Stimulated activated CD8-positive, alpha-beta memory T cell treated with anti-CD3 and anti-CD28 coated beads, Interleukin-2, amount 100 ng/mL, for 48 hours (primary cell): ENCODE data around the gene C1orf115.
A peak's percentile ranks its signal among the peaks of the same experiment; 100 is the strongest.
"Not testable (repeated sequence)": the region's sequence is repeated elsewhere in the genome, so short reads cannot be mapped to it uniquely, and the experiment has no call there.

Experiments
- DNase-seq, 2 donors: peaks; one replicate each; pipeline ENCODE4 v3.0.0-alpha.2; 2020; ENCODE audit warnings: low read depth in 2 of 2

Gene C1orf115

DNA sequence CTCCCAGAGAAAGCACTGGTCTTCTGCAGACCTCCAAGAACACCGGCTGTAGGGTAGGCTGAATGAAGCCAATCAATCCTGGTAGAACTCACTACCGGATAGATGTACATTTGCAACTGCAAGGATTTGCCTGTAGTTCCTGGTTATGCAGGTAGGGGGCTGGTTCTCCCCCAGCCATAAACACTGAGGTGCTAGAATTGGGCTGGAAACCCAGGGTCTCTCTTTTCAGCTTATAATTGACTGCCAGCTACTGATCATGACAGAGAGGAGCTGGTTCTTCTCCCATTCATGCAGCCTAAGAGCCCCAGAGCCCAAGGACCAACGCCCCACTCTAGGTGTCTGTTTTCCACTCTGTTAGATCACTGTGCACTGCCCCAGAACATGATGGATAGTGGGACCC is 36.5 kb downstream of the C1orf115 start:
- DNase-seq, result no peak

DNA sequence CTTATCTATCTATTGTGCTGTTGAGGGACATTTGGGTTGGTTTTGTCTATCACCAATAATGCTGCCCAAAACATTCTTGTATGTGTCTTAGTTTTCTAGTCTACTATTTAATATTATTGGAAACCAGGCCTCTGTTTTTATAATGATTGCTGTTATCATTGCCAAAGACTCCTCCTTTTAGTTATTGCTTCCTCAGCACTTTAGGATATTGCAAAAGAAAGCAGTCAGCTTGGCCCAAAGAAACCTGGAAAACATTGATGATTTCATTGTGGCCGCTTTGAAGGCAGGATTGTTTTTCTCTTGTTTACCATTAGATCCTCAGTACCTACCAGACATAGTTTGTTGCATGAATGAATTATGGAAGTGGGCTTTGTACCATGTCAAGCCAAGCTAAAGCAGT is 37.4 kb downstream of the C1orf115 start:
- DNase-seq, result no peak

GRCh38 chr1:220730486-220730885 is 40.3 kb downstream of the C1orf115 start:
- no peak for DNase-seq

DNA sequence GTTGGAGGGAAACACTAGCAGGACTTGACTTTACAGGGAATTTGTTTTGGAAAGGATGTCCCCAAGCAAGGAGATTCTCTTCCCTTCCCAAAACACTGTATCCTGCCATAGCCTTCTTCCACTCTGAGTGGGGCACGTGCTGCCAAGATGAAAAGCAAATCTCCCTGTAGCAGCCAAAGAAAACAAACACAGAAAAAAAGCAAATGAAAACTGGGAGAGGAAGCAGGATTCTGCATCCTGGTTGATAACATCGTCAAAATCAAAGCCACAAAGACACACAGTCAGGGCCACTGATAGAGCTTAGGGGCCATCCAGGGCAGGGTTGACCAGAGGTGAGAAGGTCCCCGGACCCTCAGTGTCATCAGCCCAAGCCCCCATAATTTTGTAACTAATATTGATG is 42.0 kb downstream of the C1orf115 start:
- no peak for DNase-seq

- DNase-seq, result no peak
Observed at GRCh38 chr1:220732621-220733020, 42.5 kb downstream of the C1orf115 start.

GRCh38 chr1:220733086-220733601 is 43.0 kb downstream of the C1orf115 start:
- DNase-seq, result peak; percentile 55 to 65

DNA sequence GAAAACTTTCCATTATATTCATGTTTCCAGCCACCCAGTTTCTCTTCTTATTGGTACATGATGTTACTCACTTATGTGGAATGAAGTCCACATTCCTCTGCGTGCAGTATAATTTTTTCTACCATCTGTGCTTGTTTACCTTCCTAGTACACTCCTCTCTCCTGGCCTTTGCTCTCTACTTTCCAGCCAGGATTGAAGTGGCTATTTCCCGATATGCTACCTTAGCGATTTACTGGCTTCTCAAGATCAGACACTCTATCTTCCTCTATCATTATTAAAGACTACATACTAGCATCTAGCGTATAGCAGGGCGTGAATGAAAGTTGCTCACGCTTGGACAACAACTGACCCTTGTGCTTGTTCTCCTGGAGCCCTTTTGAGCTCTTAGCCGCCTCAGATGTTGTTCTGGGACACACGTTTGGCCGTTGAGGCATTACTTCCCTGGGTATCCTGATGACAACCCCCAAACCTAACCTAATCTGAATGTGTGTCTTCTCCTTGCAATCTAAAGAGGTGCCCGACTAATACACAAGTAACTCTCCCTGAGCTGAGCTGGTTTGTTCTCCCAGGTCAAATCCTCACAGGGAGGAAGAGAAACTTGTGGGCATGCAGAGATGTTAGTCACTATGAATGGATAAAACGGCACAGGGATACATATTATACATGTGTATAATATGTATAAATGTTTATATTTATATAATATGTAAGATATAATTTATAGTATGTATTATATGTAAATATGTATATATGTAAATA is 44.6 kb downstream of the C1orf115 start:
- DNase-seq, result no peak

DNA sequence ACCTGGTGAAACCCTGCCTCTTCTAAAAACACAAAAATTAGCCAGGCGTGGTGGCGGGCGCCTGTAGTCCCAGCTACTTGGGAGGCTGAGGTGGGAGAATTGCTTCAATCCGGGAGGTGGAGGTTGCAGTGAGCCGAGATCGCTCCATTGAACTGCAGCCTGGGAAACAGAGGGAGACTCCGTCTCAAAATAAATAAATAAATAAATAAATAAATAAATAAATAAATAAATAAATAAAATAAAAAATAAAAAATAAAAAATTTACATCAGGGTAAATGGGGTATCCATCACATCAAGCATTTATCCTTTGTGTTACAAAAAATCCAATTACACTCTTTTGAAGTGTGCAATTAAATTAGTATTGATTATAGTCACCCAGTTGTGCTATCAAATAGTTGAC is 46.1 kb downstream of the C1orf115 start:
- not testable (repeated sequence) for DNase-seq

DNA sequence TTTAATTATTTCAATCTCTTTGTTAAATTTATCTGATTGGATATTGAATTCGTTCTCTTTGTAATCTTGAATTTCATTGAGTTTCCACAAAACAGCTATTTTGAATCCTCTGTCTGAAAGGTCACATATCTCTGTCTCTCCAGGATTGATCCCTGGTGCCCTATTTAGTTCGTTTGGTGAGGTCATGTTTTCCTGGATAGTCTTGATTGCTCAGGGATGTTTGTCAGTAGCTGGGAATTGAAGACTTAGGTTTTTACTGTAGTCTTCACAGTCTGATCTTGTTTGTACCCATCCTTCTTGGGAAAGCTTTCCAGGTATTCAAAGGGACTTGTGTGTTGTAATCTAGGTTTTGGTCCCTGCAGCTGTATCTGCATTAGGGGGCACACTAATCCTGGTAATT is 51.2 kb downstream of the C1orf115 start:
- DNase-seq, result no peak

DNA sequence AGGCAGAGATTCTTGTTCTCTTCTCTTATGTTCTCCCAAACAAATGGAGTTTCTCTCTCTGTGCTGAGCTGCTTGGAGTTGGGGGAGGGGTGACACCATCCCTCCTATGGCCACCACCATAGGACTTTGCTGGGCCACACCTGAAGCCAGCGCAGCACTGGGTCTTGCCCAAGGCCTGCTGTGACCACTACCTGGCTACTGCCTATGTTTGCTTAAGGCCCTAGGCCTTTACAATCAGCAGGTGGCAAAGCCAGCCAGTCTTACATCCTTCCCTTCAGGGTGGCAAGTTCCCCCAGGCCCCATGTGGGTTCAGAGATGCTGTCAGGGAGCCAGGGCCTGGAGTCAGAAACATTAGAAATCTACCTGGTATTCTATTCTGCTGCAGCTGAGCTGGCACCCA is 51.7 kb downstream of the C1orf115 start:
- no peak for DNase-seq

DNA sequence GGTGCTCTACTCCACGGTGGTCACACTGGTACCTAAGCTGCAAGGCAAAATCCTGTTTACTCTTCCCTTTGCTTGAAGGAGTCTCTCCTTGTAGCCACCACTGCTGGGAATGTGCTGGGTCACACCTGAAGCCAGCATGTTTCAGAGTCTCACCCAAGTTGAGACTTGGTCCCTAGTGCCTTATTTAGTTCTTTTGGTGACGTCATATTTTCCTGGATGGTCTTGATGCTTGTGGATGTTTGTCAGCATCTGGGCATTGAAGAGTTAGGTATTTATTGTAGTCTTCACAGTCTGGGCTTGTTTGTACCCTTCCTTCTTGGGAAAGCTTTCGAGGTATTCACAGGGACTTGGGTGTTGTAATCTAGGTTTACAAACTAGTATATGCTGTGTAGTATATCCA is 52.4 kb downstream of the C1orf115 start:
- DNase-seq, result no peak

DNA sequence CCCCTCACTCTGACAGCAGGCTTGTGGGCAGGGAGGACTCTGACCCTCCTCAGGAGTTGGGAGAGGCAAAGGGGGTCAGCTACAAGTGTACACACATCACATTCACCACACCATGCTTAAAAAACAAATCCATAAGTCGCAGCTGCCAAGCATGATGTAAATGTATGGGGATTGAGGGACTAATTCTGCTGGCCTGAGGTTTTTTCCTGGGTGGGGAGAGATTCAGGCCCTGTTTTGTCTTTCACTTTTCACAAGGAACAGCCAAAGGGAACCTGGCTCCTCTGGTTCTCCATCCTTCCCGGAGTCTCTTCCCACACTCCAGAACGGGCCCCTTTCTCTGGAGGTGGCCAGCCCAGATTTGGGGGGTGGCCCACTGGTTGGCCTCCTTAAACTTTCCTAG is 56.7 kb downstream of the C1orf115 start:
- DNase-seq, result no peak

- no peak for DNase-seq
Observed at GRCh38 chr1:220747437-220748088, 57.4 kb downstream of the C1orf115 start.

DNA sequence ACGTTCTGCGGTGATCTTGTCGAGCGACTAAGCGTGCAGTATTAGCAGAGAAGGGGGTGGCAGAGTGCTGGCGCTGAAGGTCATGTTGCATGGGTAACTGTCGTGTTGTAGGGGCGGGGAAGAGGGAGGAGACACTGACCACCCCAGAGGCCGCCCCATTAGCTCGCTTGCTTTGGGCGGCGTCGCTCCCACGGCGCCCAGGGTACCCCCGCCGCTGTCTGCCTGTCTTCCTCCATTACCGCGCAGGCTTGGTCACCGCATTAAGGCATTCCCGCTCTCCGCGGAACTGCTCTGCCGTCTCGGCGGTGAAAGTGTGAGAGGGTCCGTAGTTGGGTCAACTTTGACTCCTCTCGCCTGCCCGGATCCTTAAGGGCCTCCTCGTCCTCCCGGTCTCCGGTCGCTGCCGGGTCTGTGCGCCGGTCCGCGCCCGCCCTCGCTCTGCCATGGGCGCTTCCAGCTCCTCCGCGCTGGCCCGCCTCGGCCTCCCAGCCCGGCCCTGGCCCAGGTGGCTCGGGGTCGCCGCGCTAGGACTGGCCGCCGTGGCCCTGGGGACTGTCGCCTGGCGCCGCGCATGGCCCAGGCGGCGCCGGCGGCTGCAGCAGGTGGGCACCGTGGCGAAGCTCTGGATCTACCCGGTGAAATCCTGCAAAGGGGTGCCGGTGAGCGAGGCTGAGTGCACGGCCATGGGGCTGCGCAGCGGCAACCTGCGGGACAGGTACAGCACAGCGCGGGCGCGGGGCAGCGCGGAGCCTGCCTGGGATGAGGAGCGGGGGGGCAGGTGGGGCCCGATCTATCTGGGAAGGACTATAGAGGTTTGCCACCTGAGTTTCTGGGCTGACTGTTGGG is 58.1 kb downstream of the C1orf115 start, which contains the start of gene MTARC2:
TSS of gene MTARC2 (plus strand) at position 234 of the 846 bp plus-strand sequence. CDS start at position 444, 210 bp downstream.
- DNase-seq, result no peak
